Effector memory CD8-positive, alpha-beta T cell (primary cell): ENCODE results near the gene ZAR1L.
"Not testable (repeated sequence)": the region's sequence is repeated elsewhere in the genome, so short reads cannot be mapped to it uniquely, and the experiment has no call there.

Experiments
- ATAC-seq: fragments of 150-1000 bp; cut with Tn5 transposase; replicated peaks from 2 replicates; pipeline ENCODE4 v1.10.0; 2021; ENCODE audit warnings: mild to moderate bottlenecking, moderate library complexity
- DNase-seq, 3 experiments: peaks; one replicate each; pipeline ENCODE4 v3.0.0; 2021
- H3K27ac Mint-ChIP-seq, 2 donors: one replicate each; pipeline ENCODE4 v1.8.0; 2022; ENCODE audit warnings: mild to moderate bottlenecking in 2 of 2, mixed read lengths in 2 of 2, moderate library complexity in 2 of 2
- H3K27me3 Mint-ChIP-seq, 2 donors: one replicate each; pipeline ENCODE4 v1.8.0; 2022; ENCODE audit warnings: mixed read lengths in 2 of 2
- H3K36me3 Mint-ChIP-seq: one replicate; pipeline ENCODE4 v1.8.0; 2022; ENCODE audit warnings: mild to moderate bottlenecking, moderate library complexity, mixed read lengths; ENCODE audit not compliant: insufficient read depth
- H3K4me1 Mint-ChIP-seq, 2 donors: one replicate each; pipeline ENCODE4 v1.8.0; 2022; ENCODE audit warnings: low read depth in 2 of 2, mixed read lengths in 2 of 2
- H3K4me3 Mint-ChIP-seq, 2 donors: one replicate each; pipeline ENCODE4 v1.8.0; 2022; ENCODE audit warnings: mild to moderate bottlenecking in 2 of 2, mixed read lengths in 2 of 2, moderate library complexity in 2 of 2
- H3K9me3 Mint-ChIP-seq, 2 donors: one replicate each; pipeline ENCODE4 v1.8.0; 2022; ENCODE audit warnings: mixed read lengths in 2 of 2
- total RNA-seq, 9 experiments: gene quantifications; one replicate each; lab custom pipeline; 2026; lab: John Stamatoyannopoulos, UW

ZAR1L gene
- total RNA-seq: 0 to 3.4 (median 0.17) reads per million in 9 experiments

GRCh38 chr13:32315238-32316027 is at the start of gene ZAR1L, which contains the start of gene BRCA2:
Gene ZAR1L, minus strand, starts transcription at chr13:32315363. Its CDS starts 3,438 bp downstream, at chr13:32311925.
Gene BRCA2, plus strand, starts transcription at chr13:32315508. Its CDS starts 953 bp downstream, at chr13:32316461.
- H3K4me1 Mint-ChIP-seq: peaks cover 6 to 12% of the 10 kb centered on the region in 2 donors
- peak within 1 kb of the TSS; percentile 98 for H3K4me3 Mint-ChIP-seq
- ATAC-seq (peak; percentile 92), DNase-seq (peak; percentile 85 to 86 (median 85))
- no peaks in the 10 kb centered on the region for H3K27me3 Mint-ChIP-seq
- H3K9me3 Mint-ChIP-seq: no peaks in the 10 kb centered on the region
- peaks cover 15% of the 10 kb centered on the region for H3K36me3 Mint-ChIP-seq
- peak within 1 kb of the TSS; percentile 100 for H3K27ac Mint-ChIP-seq

GRCh38 chr13:32362574-32362973 is 47.4 kb upstream of the ZAR1L start:
- H3K4me3 Mint-ChIP-seq: no peak overlapping the region
- no peaks in the 10 kb centered on the region for H3K4me1 Mint-ChIP-seq
- no peaks in the 10 kb centered on the region for H3K9me3 Mint-ChIP-seq
- no peaks in the 10 kb centered on the region for H3K36me3 Mint-ChIP-seq
- no peak overlapping the region for H3K27ac Mint-ChIP-seq
- H3K27me3 Mint-ChIP-seq: no peaks in the 10 kb centered on the region
- ATAC-seq (no peak), DNase-seq (no peak)

- H3K4me1 Mint-ChIP-seq: not testable (repeated sequence)
Observed at GRCh38 chr13:32355935-32356334, 40.8 kb upstream of the ZAR1L start.

GRCh38 chr13:32354040-32354439 is 38.9 kb upstream of the ZAR1L start:
- ATAC-seq: no peak

More at GRCh38 chr13:32355935-32356334, 40.8 kb upstream of the ZAR1L start:
- H3K27ac Mint-ChIP-seq, H3K9me3 Mint-ChIP-seq, H3K27me3 Mint-ChIP-seq, H3K36me3 Mint-ChIP-seq, H3K4me3 Mint-ChIP-seq, DNase-seq, ATAC-seq: not testable (repeated sequence)

GRCh38 chr13:32350839-32351441 is 35.8 kb upstream of the ZAR1L start:
- ATAC-seq: not testable (repeated sequence)

More at GRCh38 chr13:32354040-32354439, 38.9 kb upstream of the ZAR1L start:
- Mint-ChIP-seq H3K9me3 (no peaks in the 10 kb centered on the region), H3K27ac (no peak overlapping the region), H3K4me3 (no peak overlapping the region), H3K36me3 (no peaks in the 10 kb centered on the region), H3K4me1 (peaks cover 0 to 2% of the 10 kb centered on the region in 2 donors), H3K27me3 (no peaks in the 10 kb centered on the region)
- no peak for DNase-seq

GRCh38 chr13:32347651-32348050 is 32.5 kb upstream of the ZAR1L start:
- Mint-ChIP-seq H3K4me1 (peaks cover 0 to 2% of the 10 kb centered on the region in 2 donors), H3K27ac (peak overlapping the region; percentile 26 to 62), H3K27me3 (no peaks in the 10 kb centered on the region), H3K9me3 (no peaks in the 10 kb centered on the region), H3K4me3 (no peak overlapping the region), H3K36me3 (no peaks in the 10 kb centered on the region)
- ATAC-seq: no peak
- no peak for DNase-seq

More at GRCh38 chr13:32350839-32351441, 35.8 kb upstream of the ZAR1L start:
- H3K4me3 Mint-ChIP-seq, H3K27me3 Mint-ChIP-seq, H3K9me3 Mint-ChIP-seq, H3K27ac Mint-ChIP-seq, DNase-seq, H3K4me1 Mint-ChIP-seq, H3K36me3 Mint-ChIP-seq: not testable (repeated sequence)

- no peak for ATAC-seq
- no peaks in the 10 kb centered on the region for H3K9me3 Mint-ChIP-seq
- H3K4me3 Mint-ChIP-seq: no peak overlapping the region
- no peaks in the 10 kb centered on the region for H3K4me1 Mint-ChIP-seq
- no peaks in the 10 kb centered on the region for H3K36me3 Mint-ChIP-seq
- DNase-seq: no peak
- peak overlapping the region in 1 of 2 donors; percentile 69 for H3K27ac Mint-ChIP-seq
- H3K27me3 Mint-ChIP-seq: no peaks in the 10 kb centered on the region
Observed at GRCh38 chr13:32340914-32341313, 25.8 kb upstream of the ZAR1L start.

GRCh38 chr13:32334671-32335070 is 19.5 kb upstream of the ZAR1L start:
- ATAC-seq (no peak), DNase-seq (no peak)

GRCh38 chr13:32330441-32330840 is 15.3 kb upstream of the ZAR1L start:
- peaks cover 7% of the 10 kb centered on the region for H3K36me3 Mint-ChIP-seq

More at GRCh38 chr13:32334671-32335070, 19.5 kb upstream of the ZAR1L start:
- Mint-ChIP-seq H3K27ac (no peak overlapping the region), H3K9me3 (no peaks in the 10 kb centered on the region), H3K4me1 (no peaks in the 10 kb centered on the region), H3K36me3 (peaks cover 7% of the 10 kb centered on the region), H3K4me3 (no peak overlapping the region), H3K27me3 (no peaks in the 10 kb centered on the region)

GRCh38 chr13:32323912-32324311 is 8.7 kb upstream of the ZAR1L start:
- no peaks in the 10 kb centered on the region for H3K27me3 Mint-ChIP-seq
- H3K4me3 Mint-ChIP-seq: no peak overlapping the region
- no peaks in the 10 kb centered on the region for H3K36me3 Mint-ChIP-seq
- DNase-seq (no peak), ATAC-seq (no peak)
- no peaks in the 10 kb centered on the region for H3K9me3 Mint-ChIP-seq
- H3K4me1 Mint-ChIP-seq: no peaks in the 10 kb centered on the region
- H3K27ac Mint-ChIP-seq: no peak overlapping the region

More at GRCh38 chr13:32330441-32330840, 15.3 kb upstream of the ZAR1L start:
- no peak overlapping the region for H3K4me3 Mint-ChIP-seq
- no peaks in the 10 kb centered on the region for H3K9me3 Mint-ChIP-seq
- no peaks in the 10 kb centered on the region for H3K27me3 Mint-ChIP-seq
- H3K4me1 Mint-ChIP-seq: no peaks in the 10 kb centered on the region
- no peak for DNase-seq
- no peak overlapping the region for H3K27ac Mint-ChIP-seq
- ATAC-seq: no peak

- no peak overlapping the region for H3K4me3 Mint-ChIP-seq
- peaks cover 0 to 5% of the 10 kb centered on the region in 2 donors for H3K4me1 Mint-ChIP-seq
- ATAC-seq (no peak), DNase-seq (no peak)
- H3K36me3 Mint-ChIP-seq: peaks cover 5% of the 10 kb centered on the region
- no peaks in the 10 kb centered on the region for H3K9me3 Mint-ChIP-seq
- no peak overlapping the region for H3K27ac Mint-ChIP-seq
- no peaks in the 10 kb centered on the region for H3K27me3 Mint-ChIP-seq
Observed at GRCh38 chr13:32320528-32320927, 5.4 kb upstream of the ZAR1L start.

- Mint-ChIP-seq H3K36me3 (peaks cover 15% of the 10 kb centered on the region), H3K4me1 (peaks cover 6 to 12% of the 10 kb centered on the region in 2 donors), H3K9me3 (no peaks in the 10 kb centered on the region), H3K27ac (no peak overlapping the region), H3K27me3 (no peaks in the 10 kb centered on the region), H3K4me3 (no peak overlapping the region)
- ATAC-seq (no peak), DNase-seq (no peak)
Observed at GRCh38 chr13:32317716-32318465, 2.7 kb upstream of the ZAR1L start.

- ATAC-seq (no peak), DNase-seq (no peak)
- Mint-ChIP-seq H3K4me1 (peaks cover 6 to 12% of the 10 kb centered on the region in 2 donors), H3K4me3 (peak overlapping the region; percentile 98), H3K27ac (no peak overlapping the region), H3K9me3 (no peaks in the 10 kb centered on the region), H3K36me3 (peaks cover 15% of the 10 kb centered on the region), H3K27me3 (no peaks in the 10 kb centered on the region)
Observed at GRCh38 chr13:32316501-32316900, 1.3 kb upstream of the ZAR1L start.
